B cell (primary cell): ENCODE results near the gene SUV39H2.

Experiments
- CTCF ChIP-seq: fragments of 200-600 bp; IDR thresholded peaks from one replicate; pipeline ENCODE4 v1.8.0; 2022; ENCODE audit warnings: antibody characterized with exemption, mild to moderate bottlenecking
- EZH2 ChIP-seq: IDR thresholded peaks from 2 replicates; pipeline ENCODE4 v1.6.1; 2012; ENCODE audit warnings: borderline replicate concordance, low read depth, mild to moderate bottlenecking, moderate library complexity, low read length; ENCODE audit not compliant: insufficient read depth, poor library complexity, severe bottlenecking

GRCh38 chr10:14925268-14925667 is 46.6 kb downstream of the SUV39H2 start:
- no peak for TF ChIP-seq CTCF
- no peak for TF ChIP-seq EZH2
